Measurements from ENCODE around the gene TRIM34. TPM values are rescaled to one million over a fixed set of nuclear protein-coding genes. Genes with fewer than 3 reads are reported as not detected.

The TRIM34 gene
- total RNA-seq, 1 donor from 2014 or later, result 25.9 TPM

DNA sequence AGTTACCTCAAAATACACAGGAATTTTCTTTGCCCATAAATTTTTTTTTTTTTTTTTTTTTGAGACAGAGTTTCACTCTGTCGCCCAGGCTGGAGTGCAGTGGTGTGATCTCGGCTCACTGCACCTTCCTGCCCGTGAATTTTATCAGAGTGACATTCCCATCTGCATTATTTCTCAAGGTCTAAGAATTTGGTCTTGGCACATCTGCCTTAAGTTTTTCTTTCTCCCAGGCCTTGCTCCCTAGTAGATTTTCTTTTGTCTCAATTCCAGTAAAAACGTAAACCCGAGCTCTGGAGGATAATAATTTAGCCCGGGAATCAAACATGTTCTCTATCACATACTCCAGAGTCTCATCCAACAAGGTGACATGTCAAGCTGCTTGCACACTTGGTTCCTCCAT is 16.0 kb upstream of the TRIM34 start:
- Mint-ChIP-seq H3K9me3 (no peaks in the 10 kb centered on the region), H3K36me3 (ENCODE audit: low read depth) (no peaks in the 10 kb centered on the region), H3K27ac (no peak overlapping the region), H3K4me1 (no peaks in the 10 kb centered on the region), H3K27me3 (no peaks in the 10 kb centered on the region), H3K4me3 (no peak overlapping the region)
- DNase-seq, result no peak
- intact Hi-C loops (cut with micrococcal nuclease), result loop anchor here (10.0 kb wide), 1 partner anchor 746 kb away; no protein-coding TSS in a partner anchor
- ChIA-PET CTCF (no interaction called here), POLR2A (no interaction called here)
- no peak for ATAC-seq (ENCODE audit: low read depth)
- TF ChIP-seq, protein P1, sequence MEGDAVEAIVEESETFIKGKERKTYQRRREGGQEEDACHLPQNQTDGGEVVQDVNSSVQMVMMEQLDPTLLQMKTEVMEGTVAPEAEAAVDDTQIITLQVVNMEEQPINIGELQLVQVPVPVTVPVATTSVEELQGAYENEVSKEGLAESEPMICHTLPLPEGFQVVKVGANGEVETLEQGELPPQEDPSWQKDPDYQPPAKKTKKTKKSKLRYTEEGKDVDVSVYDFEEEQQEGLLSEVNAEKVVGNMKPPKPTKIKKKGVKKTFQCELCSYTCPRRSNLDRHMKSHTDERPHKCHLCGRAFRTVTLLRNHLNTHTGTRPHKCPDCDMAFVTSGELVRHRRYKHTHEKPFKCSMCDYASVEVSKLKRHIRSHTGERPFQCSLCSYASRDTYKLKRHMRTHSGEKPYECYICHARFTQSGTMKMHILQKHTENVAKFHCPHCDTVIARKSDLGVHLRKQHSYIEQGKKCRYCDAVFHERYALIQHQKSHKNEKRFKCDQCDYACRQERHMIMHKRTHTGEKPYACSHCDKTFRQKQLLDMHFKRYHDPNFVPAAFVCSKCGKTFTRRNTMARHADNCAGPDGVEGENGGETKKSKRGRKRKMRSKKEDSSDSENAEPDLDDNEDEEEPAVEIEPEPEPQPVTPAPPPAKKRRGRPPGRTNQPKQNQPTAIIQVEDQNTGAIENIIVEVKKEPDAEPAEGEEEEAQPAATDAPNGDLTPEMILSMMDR (IDR thresholded peaks at IDR 0.05), result no peak

DNA sequence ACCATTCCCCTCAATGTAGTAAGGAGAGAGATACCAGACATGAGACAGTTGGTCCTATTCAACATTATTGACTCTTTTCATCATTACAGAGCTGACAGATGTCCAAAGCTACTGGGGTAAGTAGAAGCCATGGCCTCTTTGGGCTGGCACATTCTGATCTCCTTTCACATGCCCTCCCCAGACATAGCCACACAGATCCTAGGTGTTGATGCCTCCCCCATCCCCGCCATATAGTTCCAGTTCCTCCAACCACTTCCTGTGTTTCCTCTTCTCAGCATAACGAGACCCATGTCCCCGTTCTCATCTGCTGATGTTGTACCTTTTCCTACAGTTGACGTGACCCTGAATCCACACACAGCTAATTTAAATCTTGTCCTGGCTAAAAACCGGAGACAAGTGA is 14.4 kb upstream of the TRIM34 start:
- Mint-ChIP-seq H3K27me3 (no peaks in the 10 kb centered on the region), H3K4me1 (no peaks in the 10 kb centered on the region), H3K4me3 (no peak overlapping the region), H3K27ac (no peak overlapping the region), H3K36me3 (ENCODE audit: low read depth) (no peaks in the 10 kb centered on the region), H3K9me3 (no peaks in the 10 kb centered on the region)
- ATAC-seq (ENCODE audit: low read depth) (no peak), DNase-seq (no peak)
- ChIA-PET POLR2A (interaction anchor here (1.1 kb wide), 1 partner anchor 14 kb away, joined by 3 read pairs; the partner anchor contains the start of gene TRIM34), CTCF (no interaction called here)
- TF ChIP-seq, protein P1 (IDR thresholded peaks at IDR 0.05), result no peak
- intact Hi-C loops (cut with micrococcal nuclease), result no loop called here

GRCh38 chr11:5611627-5612026 is 13.2 kb upstream of the TRIM34 start:
- no peaks in the 10 kb centered on the region for H3K36me3 Mint-ChIP-seq (ENCODE audit: low read depth)
- no peak for ATAC-seq (ENCODE audit: low read depth)
- ChIA-PET CTCF (no interaction called here), POLR2A (no interaction called here)
- intact Hi-C loops (cut with micrococcal nuclease), result no loop called here
- no peak overlapping the region for H3K27ac Mint-ChIP-seq
- no peak overlapping the region for H3K4me3 Mint-ChIP-seq
- no peaks in the 10 kb centered on the region for H3K9me3 Mint-ChIP-seq
- TF ChIP-seq, protein P1 (IDR thresholded peaks at IDR 0.05), result no peak
- H3K4me1 Mint-ChIP-seq, result no peaks in the 10 kb centered on the region
- DNase-seq, result no peak
- H3K27me3 Mint-ChIP-seq, result no peaks in the 10 kb centered on the region

DNA sequence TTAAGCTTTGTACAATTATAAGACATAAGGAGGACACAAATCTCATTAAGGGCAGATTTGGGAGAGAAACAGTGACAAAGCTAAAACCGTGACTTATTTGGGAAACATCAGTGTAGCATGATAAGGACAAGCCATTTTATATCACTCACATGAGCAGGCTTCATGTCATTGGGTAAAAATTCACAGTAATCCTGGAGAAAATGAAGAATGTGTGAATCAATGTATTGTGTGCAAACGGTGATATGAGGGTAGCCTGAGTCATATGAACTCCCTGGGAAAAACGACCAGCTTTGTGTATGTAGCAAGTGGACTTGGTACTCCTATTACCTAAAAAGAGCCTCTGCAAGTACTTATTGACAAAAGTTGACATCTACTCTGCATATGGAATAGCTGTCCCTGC is 6.0 kb upstream of the TRIM34 start:
- no peak for ATAC-seq (ENCODE audit: low read depth)
- peaks cover 2% of the 10 kb centered on the region for H3K4me1 Mint-ChIP-seq
- H3K36me3 Mint-ChIP-seq (ENCODE audit: low read depth), result no peaks in the 10 kb centered on the region
- no peak overlapping the region for H3K27ac Mint-ChIP-seq
- CTCF ChIA-PET, result no interaction called here
- intact Hi-C loops (cut with micrococcal nuclease), result no loop called here
- POLR2A ChIA-PET, result no interaction called here
- no peak overlapping the region for H3K4me3 Mint-ChIP-seq
- TF ChIP-seq, protein P1 (IDR thresholded peaks at IDR 0.05), result no peak
- no peaks in the 10 kb centered on the region for H3K9me3 Mint-ChIP-seq
- H3K27me3 Mint-ChIP-seq, result no peaks in the 10 kb centered on the region
- no peak for DNase-seq

- Mint-ChIP-seq H3K4me3 (no peak overlapping the region), H3K4me1 (peaks cover 21% of the 10 kb centered on the region), H3K36me3 (ENCODE audit: low read depth) (peaks cover 4% of the 10 kb centered on the region), H3K27me3 (no peaks in the 10 kb centered on the region), H3K27ac (no peak overlapping the region), H3K9me3 (no peaks in the 10 kb centered on the region)
- ChIA-PET CTCF (no interaction called here), POLR2A (interaction anchor here (1.5 kb wide), 1 partner anchor 11 kb away, joined by 3 read pairs; no protein-coding TSS in a partner anchor)
- TF ChIP-seq, protein P1 (IDR thresholded peaks at IDR 0.05), result no peak
- ATAC-seq (ENCODE audit: low read depth), result no peak
- DNase-seq, result no peak
- intact Hi-C loops (cut with micrococcal nuclease), result loop anchor here (10.0 kb wide), 2 partner anchors 854 to 1894 kb away; partner anchors contain the start of genes PPFIBP2 and TRIM3
Observed at GRCh38 chr11:5620651-5621521, 3.9 kb upstream of the TRIM34 start.

Data from activated B cell treated with CpG ODN at 0.5 μM for 24 hours (primary cell).